ENCODE results near the gene RBMS1. TPM values are rescaled to one million over a fixed set of nuclear protein-coding genes. Genes with fewer than 3 reads are reported as not detected.

The RBMS1 gene
- total and polyA plus RNA-seq, 2 of the 13 experiments (the other 11 are each of a cell fraction or from before 2014, with no cell fraction given): 55.5 to 110 TPM

DNA sequence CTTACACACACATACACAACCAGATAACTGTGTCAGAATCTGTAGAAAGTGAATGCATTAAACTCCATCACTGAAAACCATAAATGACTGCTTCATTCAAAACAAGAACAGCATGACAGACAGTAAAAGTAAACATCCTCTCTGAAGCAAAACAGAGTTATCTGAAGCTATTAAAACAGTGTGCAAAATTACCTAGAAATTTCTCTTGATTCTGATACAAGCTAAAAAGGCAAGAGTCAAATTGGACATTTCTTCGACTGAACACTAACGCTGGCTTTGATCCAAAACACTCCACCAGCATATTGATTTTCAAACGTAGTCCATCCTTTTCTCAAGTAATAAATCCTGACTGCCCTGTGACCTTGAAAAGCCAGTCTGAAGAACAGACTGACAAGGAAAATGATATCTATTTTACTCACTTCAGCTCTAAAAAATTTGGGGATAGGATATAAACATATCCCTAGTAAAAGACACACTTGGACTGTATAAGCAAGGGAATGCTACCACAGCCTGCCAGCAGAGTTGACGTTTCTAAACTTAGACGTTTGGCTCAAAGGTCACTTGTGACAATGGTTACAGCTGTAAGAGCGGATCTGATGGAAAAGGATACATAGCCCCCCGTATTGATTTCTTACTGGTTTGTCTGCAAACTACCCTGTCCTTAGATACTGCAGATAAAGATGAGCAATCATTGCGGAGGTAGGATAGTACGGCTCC is 164.6 kb downstream of the RBMS1 start:
- WGBS (ENCODE audit: low lambda C conversion rate): 20% methylated on average over 9 of the region's 9 CpGs
- Histone ChIP-seq H3K9ac (ENCODE audit: insufficient read depth, low read depth, low read length) (no peak overlapping the region), H3K79me2 (ENCODE audit: insufficient read depth, low read length) (peaks cover 14% of the 10 kb centered on the region), H3K4me3 (replicated peaks in 1 of 3; ENCODE audit: insufficient read depth in 1 of 3, low read depth in 2 of 3, low read length in 3 of 3) (no peak overlapping the region), H4K20me1 (ENCODE audit: insufficient read depth, low read length) (peaks cover 50% of the 10 kb centered on the region), H3K4me1 (ENCODE audit: insufficient read depth, low read length) (peaks cover 41% of the 10 kb centered on the region), H3K9me3 (ENCODE audit: low read length) (no peaks in the 10 kb centered on the region), H3K27me3 (ENCODE audit: control insufficient read depth in 1 of 2, insufficient read depth in 2 of 2, low read length in 2 of 2) (no peaks in the 10 kb centered on the region), H3K4me2 (ENCODE audit: low read depth, low read length) (peak overlapping the region; percentile 58), H2AFZ (ENCODE audit: low read length) (no peak overlapping the region), H3K36me3 (replicated peaks in 1 of 2; ENCODE audit: control insufficient read depth in 1 of 2, insufficient read depth in 2 of 2, low read length in 2 of 2) (no peaks in the 10 kb centered on the region), H3K27ac (ENCODE audit: extremely low read length, insufficient read depth, low read length) (no peak overlapping the region)
- peak; percentile 93 for ATAC-seq
- no TSS peak for BruUV-seq (replicated peaks)
- DNase-seq (ENCODE audit: low spot score): peak; percentile 86
- FAIRE-seq: peak; percentile 58
- in situ Hi-C loops (cut with HindIII; ENCODE audit: extremely low pct_ligation_motif_present, low pct_unique_long_range_greater_than_20kb) (no loop called here), intact Hi-C loops (cut with micrococcal nuclease; ENCODE audit: unreplicated experiment) (loop anchor here (2.0 kb wide), 1 partner anchor 80 kb away; no protein-coding TSS in a partner anchor)
- POLR2A ChIA-PET: interaction anchor here (0.6 to 1.1 kb wide), 2 partner anchors 10 to 713 kb away, joined by 3 to 4 read pairs; no protein-coding TSS in a partner anchor
- CTCF ChIA-PET (ENCODE audit: low intra/inter-chr PET ratio, low total read pairs): no interaction called here
- 0 out of 2 replicates have a peak, but pooled peaks have one; percentile 9 for TF ChIP-seq ZNF629 (CRISPR knock-in tag; conservative IDR thresholded peaks at IDR 0.05)
- TF ChIP-seq ZSCAN30 (CRISPR knock-in tag; IDR thresholded peaks at IDR 0.05): peak; percentile 39; the same call in 1 of the 2 replicates
- no peak for TF ChIP-seq ZSCAN29 (CRISPR knock-in tag; conservative IDR thresholded peaks at IDR 0.05)
- TF ChIP-seq KMT2B (CRISPR knock-in tag; IDR thresholded peaks at IDR 0.05): no peak
- TF ChIP-seq NCOA2 (CRISPR knock-in tag; IDR thresholded peaks at IDR 0.05): peak; percentile 51; the same call in 1 of the 2 replicates
- TF ChIP-seq HOXA3 (CRISPR knock-in tag; IDR thresholded peaks at IDR 0.05): peak; percentile 39; the same call in 1 of the 2 replicates
- peak; percentile 12 for TF ChIP-seq SKI (IDR thresholded peaks at IDR 0.05; ENCODE audit: partially characterized antibody)
- peak; percentile 90 for TF ChIP-seq POGZ (CRISPR knock-in tag; IDR thresholded peaks at IDR 0.05)
- no peak for TF ChIP-seq ZNF33A (CRISPR knock-in tag; IDR thresholded peaks at IDR 0.05; ENCODE audit: borderline replicate concordance)
- TF ChIP-seq, protein P1, sequence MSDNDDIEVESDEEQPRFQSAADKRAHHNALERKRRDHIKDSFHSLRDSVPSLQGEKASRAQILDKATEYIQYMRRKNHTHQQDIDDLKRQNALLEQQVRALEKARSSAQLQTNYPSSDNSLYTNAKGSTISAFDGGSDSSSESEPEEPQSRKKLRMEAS (IDR thresholded peaks at IDR 0.05): 0 out of 2 replicates have a peak, but pooled peaks have one; percentile 36
- 0 out of 2 replicates have a peak, but pooled peaks have one; percentile 57 for TF ChIP-seq ZNF747 (CRISPR knock-in tag; IDR thresholded peaks at IDR 0.05; ENCODE audit: borderline replicate concordance)
- TF ChIP-seq ATF1 (CRISPR knock-in tag; IDR thresholded peaks at IDR 0.05): peak; percentile 53
- peak; percentile 90 for TF ChIP-seq ARID5B (CRISPR knock-in tag; IDR thresholded peaks at IDR 0.05)
- peak; percentile 34; the same call in 1 of the 2 replicates for TF ChIP-seq KAT2B (IDR thresholded peaks at IDR 0.05; ENCODE audit: borderline replicate concordance, low read depth, low read length)
- TF ChIP-seq ZNF570 (CRISPR knock-in tag; IDR thresholded peaks at IDR 0.05; ENCODE audit: borderline replicate concordance): no peak
- TF ChIP-seq YY1 (IDR thresholded peaks at IDR 0.05; ENCODE audit: insufficient read depth, insufficient replicate concordance, low read depth, low read length): no peak
- TF ChIP-seq HDAC2 (CRISPR knock-in tag; IDR thresholded peaks at IDR 0.05): peak; percentile 57; the same call in 1 of the 2 replicates
- 0 out of 2 replicates have a peak, but pooled peaks have one; percentile 74 for TF ChIP-seq ZNF549 (CRISPR knock-in tag; IDR thresholded peaks at IDR 0.05)

Measured in HepG2 (cell line).